K562 (cell line): ENCODE results near the gene ARMC7.

Experiments
- EHMT2 ChIP-seq: fragments of 450-650 bp; IDR thresholded peaks from 2 replicates; pipeline ENCODE4 v1.6.1; 2018; ENCODE audit warnings: antibody characterized with exemption
- JUND ChIP-seq, 2 experiments: IDR thresholded peaks; 2 replicates in 1 of 2; 3 replicates in 1 of 2; pipeline ENCODE4 v1.6.1; 2011; ENCODE audit warnings: borderline replicate concordance in 2 of 2, low read depth in 2 of 2, low read length in 2 of 2, improper control_type of control experiment in 1 of 2, missing biosample characterization in 1 of 2, missing genetic modification characterization in 1 of 2, missing genetic modification reagents in 1 of 2

GRCh38 chr17:75116737-75117136 lies 7.0 kb downstream of the ARMC7 start:
- TF ChIP-seq EHMT2 (no peak), JUND (IDR thresholded peaks at IDR 0.05; ENCODE audit: borderline replicate concordance, low read depth, low read length) (no peak), JUND (tag; IDR thresholded peaks at IDR 0.05; ENCODE audit: borderline replicate concordance, low read depth, low read length) (no peak)
